T-helper 1 cell (primary cell): Measurements from ENCODE around the gene GNG10.
"Not testable (repeated sequence)": the region's sequence is repeated elsewhere in the genome, so short reads cannot be mapped to it uniquely, and the experiment has no call there.

Experiments
- DNase-seq, 5 donors: peaks; one replicate each; pipeline ENCODE4 v3.0.0-alpha.2; 2012 to 2020
- total RNA-seq, 4 donors: gene quantifications; one replicate each; lab custom pipeline; 2026; lab: John Stamatoyannopoulos, UW

GNG10 gene
- total RNA-seq: 0 to 0.46 (median 0.33) reads per million in 4 donors

- peak; percentile 44 to 68 (median 55) for DNase-seq
Observed at GRCh38 chr9:111661150-111661801, at the start of gene GNG10. Gene GNG10 (plus strand): TSS chr9:111661605. CDS start chr9:111661635, 30 bp downstream.

GRCh38 chr9:111613436-111614040 is 47.9 kb upstream of the GNG10 start:
- DNase-seq: no peak

- no peak for DNase-seq
Observed at GRCh38 chr9:111615928-111616327, 45.5 kb upstream of the GNG10 start.

- not testable (repeated sequence) for DNase-seq
Observed at GRCh38 chr9:111617349-111617748, 44.1 kb upstream of the GNG10 start.

GRCh38 chr9:111621895-111622480 is 39.4 kb upstream of the GNG10 start:
- no peak for DNase-seq

- no peak for DNase-seq
Observed at GRCh38 chr9:111622626-111623025, 38.8 kb upstream of the GNG10 start.

GRCh38 chr9:111627260-111627963 is 34.0 kb upstream of the GNG10 start:
- no peak for DNase-seq

- no peak for DNase-seq
Observed at GRCh38 chr9:111628411-111628810, 33.0 kb upstream of the GNG10 start.

- DNase-seq: no peak
Observed at GRCh38 chr9:111630182-111630963, 31.0 kb upstream of the GNG10 start.

GRCh38 chr9:111630964-111631213 is 30.5 kb upstream of the GNG10 start:
- no peak for DNase-seq

GRCh38 chr9:111631214-111631971 is 30.0 kb upstream of the GNG10 start, which contains the start of gene DNAJC25:
Gene DNAJC25 (plus strand): TSS chr9:111631334. CDS start chr9:111631408, 74 bp downstream.
- DNase-seq: peak; percentile 94 to 99 (median 95)

GRCh38 chr9:111632060-111632459 is 29.3 kb upstream of the GNG10 start:
- DNase-seq: no peak

- no peak for DNase-seq
Observed at GRCh38 chr9:111632695-111633388, 28.6 kb upstream of the GNG10 start.

- DNase-seq: no peak
Observed at GRCh38 chr9:111633389-111633736, 28.0 kb upstream of the GNG10 start.

- DNase-seq: no peak
Observed at GRCh38 chr9:111634860-111635259, 26.5 kb upstream of the GNG10 start.

- DNase-seq: no peak
Observed at GRCh38 chr9:111637421-111637950, 23.9 kb upstream of the GNG10 start.

- no peak for DNase-seq
Observed at GRCh38 chr9:111644195-111644772, 17.1 kb upstream of the GNG10 start.

- DNase-seq: no peak
Observed at GRCh38 chr9:111645806-111646205, 15.6 kb upstream of the GNG10 start.

- DNase-seq: no peak
Observed at GRCh38 chr9:111646417-111646816, 15.0 kb upstream of the GNG10 start.

GRCh38 chr9:111648066-111648465 is 13.3 kb upstream of the GNG10 start:
- DNase-seq: no peak

GRCh38 chr9:111649016-111649415 is 12.4 kb upstream of the GNG10 start:
- DNase-seq: no peak
